ACC112 (cell line): ENCODE results near the gene CRIM1.

Experiments used
- H2AFZ ChIP-seq: fragments of 200-600 bp; sonication (generic); one replicate; pipeline ENCODE4 v1.6.0; 2017; ENCODE audit warnings: antibody characterized with exemption, low read length; ENCODE audit not compliant: unreplicated experiment
- H3K27ac ChIP-seq: fragments of 200-600 bp; sonication (generic); 2 replicates; pipeline ENCODE4 v1.5.1; 2014; ENCODE audit warnings: low read depth, mild to moderate bottlenecking, antibody characterized with exemption, low read length, moderate library complexity
- H3K27me3 ChIP-seq: fragments of 200-600 bp; sonication (generic); 2 replicates; pipeline ENCODE4 v1.6.1; 2014; ENCODE audit warnings: mild to moderate bottlenecking, antibody characterized with exemption, low read length, moderate library complexity, mixed read lengths; ENCODE audit not compliant: insufficient read depth
- H3K36me3 ChIP-seq: fragments of 200-600 bp; sonication (generic); 2 replicates; pipeline ENCODE4 v1.6.1; 2016; ENCODE audit warnings: mild to moderate bottlenecking, antibody characterized with exemption, low read length, moderate library complexity, mixed read lengths; ENCODE audit not compliant: insufficient read depth
- H3K4me1 ChIP-seq: fragments of 200-600 bp; sonication (generic); one replicate; pipeline ENCODE4 v1.6.1; 2016; ENCODE audit warnings: low read length, mixed read lengths; ENCODE audit not compliant: insufficient read depth, unreplicated experiment, control insufficient read depth
- H3K4me3 ChIP-seq: fragments of 200-600 bp; sonication (generic); 2 replicates; pipeline ENCODE4 v1.5.1; 2014; ENCODE audit warnings: mild to moderate bottlenecking, low read depth, low read length
- H3K79me2 ChIP-seq: fragments of 200-600 bp; sonication (generic); one replicate; pipeline ENCODE4 v1.6.0; 2016; ENCODE audit warnings: low read length; ENCODE audit not compliant: control insufficient read depth, unreplicated experiment, insufficient read depth

The CRIM1 gene

GRCh38 chr2:36371070-36371874 is 15.7 kb downstream of the CRIM1 start:
- Histone ChIP-seq H2AFZ (no peak overlapping the region), H3K4me3 (peak overlapping the region; percentile 68), H3K4me1 (peaks cover 98% of the 10 kb centered on the region)

GRCh38 chr2:36371928-36372391 is 16.4 kb downstream of the CRIM1 start:
- Histone ChIP-seq H3K4me1 (peaks cover 98% of the 10 kb centered on the region), H3K4me3 (peak overlapping the region; percentile 68), H3K79me2 (peaks cover 98% of the 10 kb centered on the region), H3K36me3 (0 out of 2 replicates have a peak, but pooled peaks cover 7% of the 10 kb centered on the region), H2AFZ (no peak overlapping the region), H3K27me3 (no peaks in the 10 kb centered on the region), H3K27ac (peak overlapping the region; percentile 94)

More at GRCh38 chr2:36371070-36371874, 15.7 kb downstream of the CRIM1 start:
- Histone ChIP-seq H3K36me3 (0 out of 2 replicates have a peak, but pooled peaks cover 7% of the 10 kb centered on the region), H3K27ac (peak overlapping the region; percentile 94), H3K79me2 (peaks cover 98% of the 10 kb centered on the region), H3K27me3 (no peaks in the 10 kb centered on the region)

GRCh38 chr2:36373149-36373926 is 17.8 kb downstream of the CRIM1 start:
- 0 out of 2 replicates have a peak, but pooled peaks cover 9% of the 10 kb centered on the region for H3K36me3 ChIP-seq
- peak overlapping the region; percentile 68 for H3K4me3 ChIP-seq
- no peaks in the 10 kb centered on the region for H3K27me3 ChIP-seq
- H3K79me2 ChIP-seq, result peaks cover 98% of the 10 kb centered on the region
- H2AFZ ChIP-seq, result no peak overlapping the region
- H3K4me1 ChIP-seq, result peaks cover 98% of the 10 kb centered on the region
- H3K27ac ChIP-seq, result peak overlapping the region; percentile 94

GRCh38 chr2:36374585-36374984 is 19.0 kb downstream of the CRIM1 start:
- peaks cover 93% of the 10 kb centered on the region for H3K4me1 ChIP-seq
- peaks cover 97% of the 10 kb centered on the region for H3K79me2 ChIP-seq
- H3K4me3 ChIP-seq, result no peak overlapping the region
- 0 out of 2 replicates have a peak, but pooled peaks cover 12% of the 10 kb centered on the region for H3K36me3 ChIP-seq
- no peaks in the 10 kb centered on the region for H3K27me3 ChIP-seq
- H2AFZ ChIP-seq, result no peak overlapping the region
- peak overlapping the region; percentile 94 for H3K27ac ChIP-seq

GRCh38 chr2:36376319-36376765 is 20.8 kb downstream of the CRIM1 start:
- H2AFZ ChIP-seq, result no peak overlapping the region
- H3K79me2 ChIP-seq, result peaks cover 96% of the 10 kb centered on the region
- no peak overlapping the region for H3K27ac ChIP-seq
- no peaks in the 10 kb centered on the region for H3K27me3 ChIP-seq
- 0 out of 2 replicates have a peak, but pooled peaks cover 11% of the 10 kb centered on the region for H3K36me3 ChIP-seq
- peaks cover 93% of the 10 kb centered on the region for H3K4me1 ChIP-seq
- no peak overlapping the region for H3K4me3 ChIP-seq

- Histone ChIP-seq H3K4me1 (peaks cover 92% of the 10 kb centered on the region), H3K27me3 (no peaks in the 10 kb centered on the region), H3K36me3 (0 out of 2 replicates have a peak, but pooled peaks cover 11% of the 10 kb centered on the region), H3K79me2 (peaks cover 96% of the 10 kb centered on the region), H2AFZ (no peak overlapping the region), H3K27ac (no peak overlapping the region), H3K4me3 (no peak overlapping the region)
These were observed 21.6 kb downstream of the CRIM1 start for GRCh38 chr2:36376992-36377738.

- no peak overlapping the region for H3K4me3 ChIP-seq
- H3K27me3 ChIP-seq, result no peaks in the 10 kb centered on the region
- H3K36me3 ChIP-seq, result peaks cover 15% of the 10 kb centered on the region; the same call in 1 of the 2 replicates
- peak overlapping the region; percentile 67 for H3K27ac ChIP-seq
- H3K4me1 ChIP-seq, result peaks cover 65% of the 10 kb centered on the region
- no peak overlapping the region for H2AFZ ChIP-seq
- peaks cover 96% of the 10 kb centered on the region for H3K79me2 ChIP-seq
These were observed 24.3 kb downstream of the CRIM1 start for GRCh38 chr2:36379710-36380448.

GRCh38 chr2:36380624-36381481 is 25.3 kb downstream of the CRIM1 start:
- H3K4me1 ChIP-seq, result peaks cover 63% of the 10 kb centered on the region
- peaks cover 97% of the 10 kb centered on the region for H3K79me2 ChIP-seq

GRCh38 chr2:36381993-36382392 is 26.4 kb downstream of the CRIM1 start:
- Histone ChIP-seq H2AFZ (no peak overlapping the region), H3K4me3 (no peak overlapping the region), H3K36me3 (peaks cover 20% of the 10 kb centered on the region), H3K79me2 (peaks cover 97% of the 10 kb centered on the region), H3K4me1 (peaks cover 63% of the 10 kb centered on the region), H3K27me3 (no peaks in the 10 kb centered on the region), H3K27ac (peak overlapping the region; percentile 67; the same call in 1 of the 2 replicates)

More at GRCh38 chr2:36380624-36381481, 25.3 kb downstream of the CRIM1 start:
- Histone ChIP-seq H2AFZ (no peak overlapping the region), H3K36me3 (peaks cover 20% of the 10 kb centered on the region), H3K4me3 (no peak overlapping the region), H3K27me3 (no peaks in the 10 kb centered on the region), H3K27ac (peak overlapping the region; percentile 67)
